HepG2 (cell line): ENCODE results near the gene FGA. TPM values are rescaled to one million over a fixed set of nuclear protein-coding genes. Genes with fewer than 3 reads are reported as not detected.

Experiments
- AHDC1 ChIP-seq: sonication (generic); formaldehyde crosslinking; IDR thresholded peaks from 2 replicates; pipeline ENCODE4 v1.5.1; 2020; ENCODE audit warnings: mild to moderate bottlenecking, missing genetic modification reagents, borderline replicate concordance
- ATRX ChIP-seq: sonication (generic); formaldehyde crosslinking; IDR thresholded peaks from 2 replicates; pipeline ENCODE4 v1.4.0; 2020; ENCODE audit warnings: missing genetic modification reagents, borderline replicate concordance
- BRD4 ChIP-seq: sonication (generic); formaldehyde crosslinking; IDR thresholded peaks from 2 replicates; pipeline ENCODE4 v1.4.0; 2020; ENCODE audit warnings: missing genetic modification reagents
- HOMEZ ChIP-seq: IDR thresholded peaks from 2 replicates; pipeline ENCODE4 v1.6.1; 2016; ENCODE audit warnings: low read depth
- MAF1 ChIP-seq: sonication (generic); formaldehyde crosslinking; IDR thresholded peaks from 2 replicates; pipeline ENCODE4 v1.5.0; 2020; ENCODE audit warnings: missing genetic modification reagents, borderline replicate concordance
- NR2F6 ChIP-seq, 2 experiments: IDR thresholded peaks; 2 replicates each; pipeline ENCODE4 v1.6.1; 2016; ENCODE audit warnings: antibody characterized with exemption in 1 of 2, mild to moderate bottlenecking in 1 of 2
- PRDM15 ChIP-seq: sonication (generic); formaldehyde crosslinking; IDR thresholded peaks from 2 replicates; pipeline ENCODE4 v1.4.0; 2020; ENCODE audit warnings: missing genetic modification reagents
- SOX6 ChIP-seq, 2 experiments: fragments of 450-650 bp in 1 of 2; sonication (generic) in 1 of 2; formaldehyde crosslinking in 1 of 2; IDR thresholded peaks; 2 replicates each; pipeline versions ENCODE4 v1.4.0 to v1.6.1; 2017 to 2020; ENCODE audit warnings: antibody characterized with exemption in 1 of 2, mild to moderate bottlenecking in 1 of 2, missing genetic modification reagents in 1 of 2
- ZNF556 ChIP-seq: sonication (generic); formaldehyde crosslinking; IDR thresholded peaks from 2 replicates; pipeline ENCODE4 v1.4.0; 2020; ENCODE audit warnings: mild to moderate bottlenecking, missing genetic modification reagents, borderline replicate concordance
- ZNF609 ChIP-seq: sonication (generic); formaldehyde crosslinking; IDR thresholded peaks from 2 replicates; pipeline ENCODE4 v1.4.0; 2020; ENCODE audit warnings: mild to moderate bottlenecking, missing genetic modification reagents, borderline replicate concordance
- polyA plus RNA-seq, 8 experiments: library from polyadenylated mRNA; depleted of rRNA in 3 of 8; stranded (reverse) in 7 of 8; unstranded in 1 of 8; fragments of >200 nt; fragmentation: Illumina TruSeq in 4 of 8; extraction: Trizol in 4 of 8; gene quantifications; 2 replicates each; pipeline versions ENCODE4 v1.2.1 to v1.2.3, GENCODE V29; 2011 to 2016; ENCODE audit warnings: low read depth in 4 of 8, missing spikeins in 1 of 8, mixed read lengths in 1 of 8; ENCODE audit not compliant: insufficient read depth in 1 of 8
- total RNA-seq, 5 experiments: library from RNA; depleted of rRNA; stranded (reverse); fragments of >200 nt; fragmentation: Illumina TruSeq; extraction: Trizol; gene quantifications; 2 replicates each; pipeline ENCODE4 v1.2.3, GENCODE V29; 2016; ENCODE audit warnings: low read depth in 1 of 5

Gene FGA
- total and polyA plus RNA-seq, 2 of the 13 experiments (the other 11 are each of a cell fraction or from before 2014, with no cell fraction given), result 640 to 1,523 TPM

- TF ChIP-seq HOMEZ (peak; percentile 42; the same call in 1 of the 2 replicates), ZNF609 (CRISPR knock-in tag) (peak; percentile 78; the same call in 1 of the 2 replicates), ZNF556 (CRISPR knock-in tag) (peak; percentile 26; the same call in 1 of the 2 replicates), PRDM15 (CRISPR knock-in tag) (peak; percentile 24; the same call in 1 of the 2 replicates), ATRX (no peak), MAF1 (CRISPR knock-in tag) (peak; percentile 31; the same call in 1 of the 2 replicates), SOX6 (IDR thresholded peaks at IDR 0.05) (no peak), SOX6 (CRISPR knock-in tag; IDR thresholded peaks at IDR 0.05) (peak; percentile 88), BRD4 (CRISPR knock-in tag) (no peak), NR2F6 (IDR thresholded peaks at IDR 0.05) (peak; percentile 71), NR2F6 (CRISPR knock-in tag; IDR thresholded peaks at IDR 0.05) (peak; percentile 70), AHDC1 (CRISPR knock-in tag) (peak; percentile 63; the same call in 1 of the 2 replicates)
Observed at GRCh38 chr4:154612472-154613414, 22.2 kb upstream of the FGA start, which contains the start of gene FGG (continued).
